HG03442 (cell line): Measurements from ENCODE around the gene S1PR4.
"Not testable (repeated sequence)": the region's sequence is repeated elsewhere in the genome, so short reads cannot be mapped to it uniquely, and the experiment has no call there.

Source experiments
- ATAC-seq: cut with Tn5 transposase; IDR thresholded peaks from one replicate; pipeline ENCODE4 v1.9.1; 2021; ENCODE audit warnings: mild to moderate bottlenecking, moderate library complexity; ENCODE audit not compliant: unreplicated experiment

Gene S1PR4

DNA sequence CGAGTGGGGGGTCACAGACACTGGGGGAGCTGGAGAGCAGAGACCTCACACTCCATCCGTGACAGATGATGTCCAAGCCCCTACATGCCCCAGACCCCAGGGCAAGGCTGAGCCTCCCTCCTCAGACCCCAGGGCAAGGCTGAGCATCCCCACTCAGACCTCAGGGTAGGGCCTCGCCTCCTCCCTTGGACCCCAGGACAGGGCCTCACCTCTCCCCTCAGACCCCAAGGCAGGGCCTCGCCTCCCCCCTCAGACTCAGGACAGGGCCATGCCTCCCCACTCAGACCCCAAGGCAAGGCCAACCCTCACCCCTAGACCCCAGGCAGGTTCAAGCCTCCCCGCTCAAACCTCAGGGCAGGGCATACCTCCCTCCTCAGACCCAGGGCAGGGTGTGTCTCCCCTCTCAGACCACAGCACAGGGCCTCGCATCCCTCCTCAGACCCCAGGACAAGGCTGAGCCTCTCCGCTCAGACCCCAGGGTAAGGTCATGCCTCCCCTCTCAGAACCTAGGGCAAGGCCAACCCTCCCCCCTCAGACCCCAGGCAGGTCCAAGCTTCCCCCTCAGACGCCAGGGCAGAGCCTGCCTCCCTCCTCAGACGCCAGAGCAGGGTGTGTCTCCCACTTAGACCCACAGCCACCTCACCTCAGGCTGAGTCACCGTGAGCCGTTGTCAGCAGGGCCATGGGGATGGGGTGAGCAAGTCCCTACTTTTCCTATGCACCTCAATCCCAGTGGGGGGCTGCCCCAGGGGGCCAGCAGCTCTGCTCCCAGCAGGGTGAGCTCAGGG, 1.7 kb upstream of the S1PR4 start:
- ATAC-seq = no peak

- no peak for ATAC-seq
Measured at GRCh38 chr19:3178973-3179738, 587 bp downstream of the S1PR4 start.

GRCh38 chr19:3179739-3180293, 1.2 kb downstream of the S1PR4 start:
- ATAC-seq = no peak

GRCh38 chr19:3183721-3184641, 5.4 kb downstream of the S1PR4 start:
- no peak for ATAC-seq

DNA sequence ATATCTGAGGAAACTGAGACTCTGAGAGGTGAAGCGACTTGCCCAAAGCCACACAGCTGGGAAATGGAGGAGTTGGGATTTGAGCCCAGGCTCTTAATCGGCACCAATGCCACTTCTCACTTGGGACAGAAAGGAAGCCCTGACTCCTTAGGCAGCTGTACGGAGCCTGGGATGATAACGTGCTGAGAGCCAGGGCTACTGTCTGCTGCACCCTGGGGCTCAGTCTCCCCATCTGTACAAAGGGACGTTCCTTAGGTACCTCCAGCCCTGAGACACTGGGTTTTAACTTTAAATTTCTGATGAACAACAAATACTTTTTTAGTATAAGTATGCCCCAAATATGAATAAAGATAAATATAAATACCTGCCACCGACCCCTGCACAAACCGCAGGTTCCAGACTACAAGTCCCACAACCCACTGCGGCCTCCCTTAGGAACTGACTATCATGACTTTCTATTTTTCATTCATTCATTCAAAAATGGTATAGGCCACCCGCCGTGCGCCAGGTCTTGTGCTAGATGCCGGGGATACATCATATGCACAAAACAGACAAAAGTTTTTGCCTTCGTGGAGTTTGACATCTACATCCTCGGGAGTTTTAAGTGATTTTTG, 6.4 kb downstream of the S1PR4 start:
- peak; percentile 13 for ATAC-seq

DNA sequence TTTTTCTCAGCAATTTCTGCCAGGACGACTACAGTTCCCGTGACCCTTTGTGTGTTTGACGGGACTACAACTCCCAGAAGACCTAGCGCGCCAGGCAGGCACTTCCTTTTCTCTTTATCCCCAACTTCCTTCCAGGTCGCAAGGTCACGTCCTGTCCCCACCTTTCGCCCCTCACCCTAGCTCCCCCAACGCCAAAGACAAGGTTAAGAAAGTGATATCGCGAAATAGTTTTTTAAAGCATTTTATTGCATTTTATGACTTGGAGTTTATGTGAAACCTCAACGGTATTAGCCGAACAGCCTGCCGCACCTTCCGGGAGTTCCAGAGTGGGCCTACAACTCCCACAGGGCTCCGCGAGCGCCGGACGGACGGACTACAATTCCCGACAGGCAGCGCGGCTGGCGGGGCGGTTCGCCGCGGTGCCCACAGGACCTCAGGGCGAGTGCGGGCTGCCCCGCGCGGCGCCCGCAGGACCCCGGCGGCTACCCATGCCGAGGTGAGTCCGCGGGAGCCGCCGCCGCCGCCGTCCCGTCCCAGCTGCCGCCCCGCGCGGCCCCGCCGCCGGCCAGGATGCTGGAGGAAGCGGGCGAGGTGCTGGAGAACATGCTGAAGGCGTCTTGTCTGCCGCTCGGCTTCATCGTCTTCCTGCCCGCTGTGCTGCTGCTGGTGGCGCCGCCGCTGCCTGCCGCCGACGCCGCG, 7.0 kb downstream of the S1PR4 start, which contains the start of gene NCLN:
Gene NCLN, plus strand, starts transcription at position 470 of the 699 bp plus-strand sequence. Its CDS starts 101 bp downstream, at position 571.
- peak; percentile 65 for ATAC-seq

GRCh38 chr19:3186160-3186688, 7.7 kb downstream of the S1PR4 start:
- ATAC-seq = peak; percentile 16

- no peak for ATAC-seq
Measured at GRCh38 chr19:3186891-3187661, 8.5 kb downstream of the S1PR4 start.

- ATAC-seq = no peak
Measured at GRCh38 chr19:3187662-3188511, 9.3 kb downstream of the S1PR4 start.

DNA sequence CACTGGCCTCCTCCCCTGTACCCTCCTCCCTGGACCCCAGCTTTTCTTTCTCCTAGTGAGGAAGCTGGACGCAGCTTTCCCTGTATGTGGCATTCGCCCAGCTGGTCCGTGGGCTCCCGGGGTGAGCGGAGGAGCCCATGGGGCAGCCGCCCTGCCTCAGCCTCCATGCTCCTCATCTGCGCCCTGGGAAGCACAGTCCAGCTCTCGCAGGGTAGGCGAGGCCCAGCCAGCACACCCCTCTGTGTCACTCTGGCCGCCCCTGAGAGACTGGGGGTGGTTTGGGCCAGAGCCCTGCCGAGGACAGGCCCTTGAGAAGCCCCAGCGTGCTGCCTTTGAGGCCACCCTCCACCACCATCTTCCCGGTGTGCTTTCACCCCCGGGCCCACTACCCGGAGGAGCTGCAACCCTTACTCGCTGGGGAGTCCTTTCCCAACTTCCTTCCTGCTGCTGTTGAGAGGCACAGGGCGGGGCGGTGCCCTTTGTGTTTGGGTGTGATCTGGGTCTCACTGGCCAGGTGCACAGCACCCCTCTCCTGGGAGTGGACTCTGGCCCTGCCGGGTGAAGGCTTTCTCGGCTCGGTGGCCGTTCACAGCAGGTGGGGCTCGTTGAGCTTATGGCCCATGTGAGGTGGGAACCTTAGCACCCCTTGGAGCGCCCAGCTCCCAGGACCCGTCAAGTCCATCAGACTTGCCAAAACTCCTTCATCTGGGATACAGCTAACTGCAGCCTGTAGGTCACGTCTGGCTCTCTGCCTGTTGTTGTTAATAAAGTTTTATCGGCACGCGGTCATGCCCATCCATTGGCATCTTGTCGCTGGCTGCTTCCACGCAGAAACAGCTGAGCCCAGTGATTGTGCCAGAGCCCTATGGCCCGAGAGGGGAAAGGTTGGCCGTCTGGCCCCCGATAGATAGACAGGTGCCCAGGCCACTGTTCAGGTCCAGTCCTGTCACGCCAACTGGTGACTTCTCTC, 10.3 kb downstream of the S1PR4 start:
- no peak for ATAC-seq

DNA sequence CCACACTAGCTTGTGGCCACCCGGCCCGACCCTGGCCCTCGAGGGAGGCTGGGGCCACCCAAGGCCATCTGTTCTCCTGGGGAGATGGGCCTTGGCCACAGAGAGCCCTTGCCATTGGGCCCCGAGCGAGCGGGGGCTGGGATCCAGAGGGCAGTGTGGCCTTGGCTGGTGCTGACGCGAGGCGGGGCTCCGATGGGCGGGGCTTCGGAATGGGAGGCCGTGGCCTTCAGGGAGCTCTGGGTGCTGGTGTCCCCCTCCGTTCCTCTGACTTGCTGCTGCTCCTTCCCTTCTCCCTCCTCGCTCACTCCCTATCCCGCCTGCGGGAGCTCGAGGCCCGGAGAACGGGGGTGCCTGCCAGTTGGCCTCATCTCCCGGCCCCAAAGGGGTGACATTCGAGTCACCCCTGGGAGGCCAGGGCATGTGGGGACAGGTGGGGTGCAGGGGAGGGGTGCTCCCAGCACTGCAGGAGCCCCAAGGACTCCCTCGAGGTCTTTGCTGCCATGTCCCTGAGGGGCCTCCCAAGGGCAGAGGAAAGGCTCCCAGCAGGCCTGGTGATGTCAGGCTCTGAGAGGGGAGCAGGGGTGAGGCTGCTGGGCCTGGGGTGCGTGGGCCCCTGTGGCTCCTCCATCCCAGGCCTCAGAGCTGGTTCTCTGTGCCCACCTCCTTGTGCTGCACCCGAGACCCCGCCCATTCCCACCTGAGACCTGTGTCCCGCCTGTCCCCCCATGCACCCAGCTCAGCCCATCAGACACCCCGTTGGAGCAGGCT, 11.3 kb downstream of the S1PR4 start:
- no peak for ATAC-seq

GRCh38 chr19:3190470-3190770, 11.9 kb downstream of the S1PR4 start:
- no peak for ATAC-seq

DNA sequence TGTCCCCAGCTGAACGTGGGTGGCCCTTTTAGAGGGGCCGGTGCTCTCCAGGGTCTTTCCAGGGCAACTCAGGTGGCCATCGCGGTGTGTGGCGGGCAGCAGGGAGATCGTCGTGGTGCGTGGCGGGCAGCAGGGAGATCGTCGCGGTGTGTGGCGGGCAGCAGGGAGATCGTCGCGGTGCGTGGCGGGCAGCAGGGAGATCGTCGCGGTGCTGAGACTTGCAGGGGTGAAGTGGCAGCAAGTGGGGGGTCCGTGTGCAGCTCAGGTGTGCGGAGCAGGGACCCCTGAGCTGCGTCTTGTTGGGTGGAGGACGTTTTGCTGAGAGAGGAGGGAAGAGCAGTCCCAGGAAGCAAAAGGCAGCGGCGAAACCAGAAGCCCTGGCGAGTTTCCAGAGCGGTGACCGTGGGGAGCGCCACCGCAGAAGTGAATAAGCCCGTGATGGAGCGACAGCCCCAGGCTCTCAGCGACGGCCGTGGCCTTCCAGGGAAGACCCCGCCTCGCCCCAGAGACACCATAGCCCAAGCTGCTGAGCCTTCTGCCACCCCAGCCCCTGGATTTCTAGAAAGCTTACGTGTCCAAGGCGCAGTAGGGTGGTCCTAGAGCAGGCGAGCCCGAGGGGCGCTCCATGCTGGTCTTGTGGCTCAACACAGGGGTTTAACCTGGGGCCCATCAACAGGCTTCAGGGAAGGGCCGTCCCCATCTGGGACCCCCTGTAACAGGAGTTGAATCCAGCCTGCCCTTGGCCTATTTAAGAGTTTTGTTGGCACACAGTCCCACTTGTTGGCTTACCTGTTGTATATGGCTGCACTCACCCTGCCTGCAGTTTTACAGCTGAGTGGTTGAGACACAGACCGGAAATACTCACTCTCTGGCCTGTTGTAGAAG, 12.6 kb downstream of the S1PR4 start:
- ATAC-seq = no peak

DNA sequence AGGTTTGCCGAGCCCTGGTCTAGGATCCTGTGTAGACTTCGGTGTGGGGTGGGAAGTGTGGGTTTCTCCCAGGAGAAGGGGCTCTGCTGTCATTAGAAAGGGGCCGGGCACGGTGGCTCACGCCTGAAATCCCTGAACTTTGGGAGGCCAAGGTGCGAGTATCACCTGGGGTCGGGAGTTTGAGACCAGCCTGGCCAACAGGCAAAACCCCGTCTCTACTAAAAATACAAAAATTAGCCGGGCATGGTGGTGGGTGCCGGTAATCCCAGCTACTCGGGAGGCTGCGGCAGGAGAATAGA, 13.2 kb downstream of the S1PR4 start:
- ATAC-seq = not testable (repeated sequence)

GRCh38 chr19:3192228-3192635, 13.7 kb downstream of the S1PR4 start:
- ATAC-seq = no peak
